ENCODE data around the gene CHAMP1.

CHAMP1 gene, protein sequence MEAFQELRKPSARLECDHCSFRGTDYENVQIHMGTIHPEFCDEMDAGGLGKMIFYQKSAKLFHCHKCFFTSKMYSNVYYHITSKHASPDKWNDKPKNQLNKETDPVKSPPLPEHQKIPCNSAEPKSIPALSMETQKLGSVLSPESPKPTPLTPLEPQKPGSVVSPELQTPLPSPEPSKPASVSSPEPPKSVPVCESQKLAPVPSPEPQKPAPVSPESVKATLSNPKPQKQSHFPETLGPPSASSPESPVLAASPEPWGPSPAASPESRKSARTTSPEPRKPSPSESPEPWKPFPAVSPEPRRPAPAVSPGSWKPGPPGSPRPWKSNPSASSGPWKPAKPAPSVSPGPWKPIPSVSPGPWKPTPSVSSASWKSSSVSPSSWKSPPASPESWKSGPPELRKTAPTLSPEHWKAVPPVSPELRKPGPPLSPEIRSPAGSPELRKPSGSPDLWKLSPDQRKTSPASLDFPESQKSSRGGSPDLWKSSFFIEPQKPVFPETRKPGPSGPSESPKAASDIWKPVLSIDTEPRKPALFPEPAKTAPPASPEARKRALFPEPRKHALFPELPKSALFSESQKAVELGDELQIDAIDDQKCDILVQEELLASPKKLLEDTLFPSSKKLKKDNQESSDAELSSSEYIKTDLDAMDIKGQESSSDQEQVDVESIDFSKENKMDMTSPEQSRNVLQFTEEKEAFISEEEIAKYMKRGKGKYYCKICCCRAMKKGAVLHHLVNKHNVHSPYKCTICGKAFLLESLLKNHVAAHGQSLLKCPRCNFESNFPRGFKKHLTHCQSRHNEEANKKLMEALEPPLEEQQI
- total RNA-seq = 6.3 to 8.5 reads per million in 2 experiments

GRCh38 chr13:114314074-114314912, at the start of gene CHAMP1:
Gene CHAMP1 (plus strand): TSS chr13:114314503. CDS start chr13:114323843, 9,340 bp downstream.
- peak; percentile 82 for DNase-seq (ENCODE audit: low read depth)

- DNase-seq (ENCODE audit: low read depth) = no peak
Measured at GRCh38 chr13:114264886-114265611, 49.3 kb upstream of the CHAMP1 start.

- DNase-seq (ENCODE audit: low read depth) = no peak
Measured at GRCh38 chr13:114266241-114266640, 48.1 kb upstream of the CHAMP1 start.

DNA sequence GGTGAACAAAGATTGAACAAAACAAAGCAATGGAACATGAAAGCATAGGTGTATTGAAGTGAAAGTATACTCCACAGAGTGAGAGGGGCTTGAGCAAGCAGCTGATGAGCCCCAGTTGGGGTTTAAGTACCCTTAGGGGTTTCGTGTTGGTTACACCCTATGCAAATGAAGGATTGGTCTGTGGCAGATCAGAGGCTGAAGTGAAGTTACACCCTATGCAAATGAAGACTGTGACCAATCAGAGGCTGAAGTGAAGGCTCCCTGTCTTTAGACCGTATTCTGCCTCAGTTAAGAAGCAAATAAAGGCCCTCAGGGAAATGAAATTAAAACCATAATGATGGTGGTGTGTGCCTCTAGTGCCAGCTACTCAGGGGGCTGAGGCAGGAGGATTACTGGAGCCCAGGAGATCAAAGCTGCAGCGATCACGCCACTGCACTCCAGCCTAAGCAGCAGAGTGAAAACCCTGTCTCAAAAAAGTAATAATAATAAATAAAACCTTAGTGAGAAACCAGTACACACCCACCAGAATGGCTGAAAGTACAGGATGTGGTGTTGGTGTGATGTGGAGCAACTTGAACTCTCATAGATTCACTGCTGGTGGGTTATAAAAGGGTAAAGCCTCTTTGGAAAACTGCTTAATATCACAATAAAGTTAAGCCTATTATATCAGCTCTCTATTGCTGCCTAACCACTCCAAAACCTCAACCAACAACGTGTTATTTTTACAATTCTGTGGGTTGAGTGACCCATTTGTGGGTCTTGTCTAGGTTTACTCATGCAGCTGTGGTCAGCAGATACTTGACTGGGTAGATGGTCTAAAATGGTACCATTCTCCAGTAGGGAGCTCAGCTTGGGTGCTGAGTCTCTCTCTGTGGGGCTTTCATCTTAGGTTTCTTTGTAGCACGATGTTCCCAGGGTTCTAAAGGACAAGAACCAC, 45.7 kb upstream of the CHAMP1 start:
- DNase-seq (ENCODE audit: low read depth) = no peak

GRCh38 chr13:114269281-114269770, 45.0 kb upstream of the CHAMP1 start:
- DNase-seq (ENCODE audit: low read depth) = no peak

- no peak for DNase-seq (ENCODE audit: low read depth)
Measured at GRCh38 chr13:114272977-114273376, 41.3 kb upstream of the CHAMP1 start.

GRCh38 chr13:114275304-114275703, 39.0 kb upstream of the CHAMP1 start:
- DNase-seq (ENCODE audit: low read depth) = no peak

GRCh38 chr13:114279146-114279545, 35.2 kb upstream of the CHAMP1 start:
- no peak for DNase-seq (ENCODE audit: low read depth)

DNA sequence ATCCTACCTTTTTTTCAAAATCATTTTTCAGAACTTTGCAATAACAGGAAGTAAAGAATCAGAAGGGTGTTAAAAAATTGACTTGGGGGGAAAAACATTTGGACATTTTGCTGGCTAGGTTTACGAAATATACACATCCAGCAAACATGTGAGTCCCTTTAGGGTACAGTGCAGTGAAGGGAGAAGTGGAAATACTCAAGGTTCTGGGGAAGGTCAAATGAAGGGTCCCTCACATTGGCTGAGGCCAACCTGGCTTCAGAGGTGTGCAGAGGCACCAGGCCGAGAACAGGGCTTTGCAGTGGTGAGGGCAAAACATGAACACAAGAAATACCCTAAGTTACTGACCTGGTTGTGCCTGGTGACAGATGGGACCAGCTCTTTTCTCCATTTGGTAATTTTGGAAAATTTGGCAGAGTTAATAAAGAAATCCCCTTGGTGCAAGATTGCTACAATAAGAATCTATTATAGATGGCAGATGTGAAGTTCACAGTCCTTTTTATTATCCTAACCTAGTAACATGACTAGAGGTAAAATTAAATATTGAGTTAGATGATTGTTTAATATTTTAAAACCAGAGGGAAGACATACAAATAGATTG, 34.4 kb upstream of the CHAMP1 start:
- no peak for DNase-seq (ENCODE audit: low read depth)

DNA sequence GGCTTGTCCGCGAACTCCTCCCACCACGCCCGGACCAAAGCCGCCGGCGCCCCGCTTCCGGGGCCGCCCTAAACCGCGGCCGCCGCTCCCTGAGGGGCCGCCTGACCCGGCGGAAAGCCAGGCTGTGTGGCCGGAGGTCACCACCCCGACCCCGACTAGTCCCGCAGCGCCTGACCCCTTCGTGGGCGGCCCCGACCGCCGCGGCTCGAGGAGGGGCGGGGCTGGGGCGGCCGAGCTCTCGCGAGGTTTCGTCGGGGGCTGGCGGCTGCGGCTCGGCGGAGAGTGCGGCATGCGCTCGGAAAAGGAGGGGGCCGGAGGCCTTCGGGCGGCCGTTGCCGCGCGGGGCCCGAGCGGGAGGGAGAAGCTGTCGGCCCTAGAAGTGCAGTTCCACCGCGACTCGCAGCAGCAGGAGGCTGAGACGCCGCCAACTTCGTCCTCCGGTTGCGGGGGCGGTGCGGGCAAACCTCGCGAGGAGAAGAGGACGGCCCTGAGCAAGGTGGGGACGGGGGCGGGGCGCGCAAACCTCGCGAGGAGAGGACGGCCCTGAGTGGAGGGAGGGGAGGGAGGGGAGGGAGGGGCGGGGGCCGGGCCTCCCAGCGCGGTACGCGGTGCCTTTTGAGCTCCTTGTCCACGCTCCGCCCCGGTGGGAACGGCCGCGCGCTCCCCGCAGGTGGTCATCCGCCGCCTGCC, 32.8 kb upstream of the CHAMP1 start, which contains the start of gene UPF3A:
UPF3A (plus strand) TSS at position 251 of the 690 bp plus-strand sequence; CDS start at position 290, 39 bp downstream.
- peak; percentile 83 for DNase-seq (ENCODE audit: low read depth)

- peak; percentile 56 for DNase-seq (ENCODE audit: low read depth)
Measured at GRCh38 chr13:114282041-114282670, 32.1 kb upstream of the CHAMP1 start.

GRCh38 chr13:114283576-114283975, 30.7 kb upstream of the CHAMP1 start:
- DNase-seq (ENCODE audit: low read depth) = no peak

- no peak for DNase-seq (ENCODE audit: low read depth)
Measured at GRCh38 chr13:114284680-114285079, 29.6 kb upstream of the CHAMP1 start.

GRCh38 chr13:114285166-114285808, 29.0 kb upstream of the CHAMP1 start:
- no peak for DNase-seq (ENCODE audit: low read depth)

GRCh38 chr13:114286808-114287207, 27.5 kb upstream of the CHAMP1 start:
- no peak for DNase-seq (ENCODE audit: low read depth)

DNA sequence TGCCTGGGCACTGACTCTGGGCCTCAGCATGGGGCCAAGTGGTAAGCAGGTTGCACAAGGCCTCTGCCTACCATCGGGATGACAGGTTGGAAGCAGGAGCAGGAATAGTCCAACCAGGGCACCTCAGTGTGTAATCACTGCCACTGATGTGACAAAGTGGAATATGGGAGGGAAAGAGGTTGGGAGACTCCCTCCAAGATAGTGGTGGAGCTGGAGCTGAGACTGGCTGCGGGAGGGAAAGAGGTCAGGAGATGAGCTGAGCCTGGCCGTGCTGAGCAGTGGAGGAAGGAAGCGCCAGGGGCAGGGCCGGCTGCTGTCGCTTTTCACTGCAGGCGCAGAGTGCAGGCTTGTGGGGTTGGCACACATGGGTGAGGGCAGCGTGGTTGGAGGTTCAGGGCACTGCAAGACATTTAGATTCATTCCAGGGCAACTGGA, 26.1 kb upstream of the CHAMP1 start:
- DNase-seq (ENCODE audit: low read depth) = no peak

DNA sequence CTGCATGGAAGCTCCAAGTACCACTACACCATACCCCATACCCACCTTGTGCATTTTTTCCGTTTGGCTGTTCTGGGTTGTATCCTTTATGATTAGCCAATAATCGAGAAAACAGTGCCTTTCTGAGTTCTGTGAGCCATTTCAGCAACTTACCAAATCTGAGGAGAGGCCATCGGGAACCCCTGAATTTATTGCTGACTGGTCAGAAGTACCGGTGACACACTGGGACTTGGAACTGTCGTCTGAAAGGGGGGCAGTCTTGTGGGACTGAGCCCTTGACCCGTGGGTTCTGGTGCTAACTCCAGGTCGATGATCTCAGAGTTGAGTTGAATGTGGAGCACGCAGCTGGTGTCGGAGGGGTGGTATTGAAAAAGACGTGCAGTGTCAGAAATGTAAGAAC, 17.9 kb upstream of the CHAMP1 start:
- no peak for DNase-seq (ENCODE audit: low read depth)

DNA sequence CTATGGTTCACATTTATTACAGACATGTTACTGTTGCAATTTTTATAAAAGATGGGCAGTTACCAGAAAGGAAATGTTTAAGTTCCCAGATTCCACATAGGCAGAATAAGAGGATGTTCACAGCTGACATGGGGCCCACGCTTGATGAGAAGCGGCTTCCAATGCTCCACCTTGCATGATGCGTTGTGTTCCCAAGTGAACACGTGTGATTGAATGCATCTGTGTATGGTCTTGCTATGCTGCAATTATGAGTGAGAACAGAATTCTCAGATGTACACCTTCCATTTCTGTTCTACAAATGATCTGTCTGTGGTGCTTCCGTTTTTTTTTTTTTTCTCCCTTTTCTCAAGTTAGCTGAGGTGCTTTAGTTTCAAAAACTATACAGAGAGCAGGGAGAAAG, 17.4 kb upstream of the CHAMP1 start:
- no peak for DNase-seq (ENCODE audit: low read depth)

All from T follicular helper cell (primary cell).